ENCODE data around the gene SCGB1A1.

SCGB1A1 gene

GRCh38 chr11:62398011-62398994 is 20.5 kb upstream of the SCGB1A1 start:
- DNase-seq (ENCODE audit: insufficient read length, low spot score) (no peak), FAIRE-seq (no peak)
- TF ChIP-seq POU2F2 (IDR thresholded peaks at IDR 0.05; ENCODE audit: low read depth, low read length): no peak
- no peak for TF ChIP-seq POLR2A (IDR thresholded peaks at IDR 0.05; ENCODE audit: low read depth, low read length)
- no peak for TF ChIP-seq POLR2AphosphoS5 (IDR thresholded peaks at IDR 0.05; ENCODE audit: low read depth, low read length)
- TF ChIP-seq PAX5 (IDR thresholded peaks at IDR 0.05; ENCODE audit: insufficient read depth, low read length, severe bottlenecking): no peak
- no peak for TF ChIP-seq TAF1 (IDR thresholded peaks at IDR 0.05; ENCODE audit: low read depth, low read length)
- no peak for TF ChIP-seq SPI1 (IDR thresholded peaks at IDR 0.05; ENCODE audit: low read depth, low read length)

GRCh38 chr11:62399172-62399877 is 19.5 kb upstream of the SCGB1A1 start:
- no peak for FAIRE-seq
- no peak for DNase-seq (ENCODE audit: insufficient read length, low spot score)
- TF ChIP-seq PAX5 (IDR thresholded peaks at IDR 0.05; ENCODE audit: insufficient read depth, low read length, severe bottlenecking): no peak
- no peak for TF ChIP-seq POU2F2 (IDR thresholded peaks at IDR 0.05; ENCODE audit: low read depth, low read length)
- no peak for TF ChIP-seq TAF1 (IDR thresholded peaks at IDR 0.05; ENCODE audit: low read depth, low read length)
- TF ChIP-seq POLR2AphosphoS5 (IDR thresholded peaks at IDR 0.05; ENCODE audit: low read depth, low read length): no peak
- TF ChIP-seq POLR2A (IDR thresholded peaks at IDR 0.05; ENCODE audit: low read depth, low read length): no peak
- no peak for TF ChIP-seq SPI1 (IDR thresholded peaks at IDR 0.05; ENCODE audit: low read depth, low read length)

- DNase-seq (ENCODE audit: insufficient read length, low spot score): no peak
- no peak for TF ChIP-seq TAF1 (IDR thresholded peaks at IDR 0.05; ENCODE audit: low read depth, low read length)
- TF ChIP-seq SPI1 (IDR thresholded peaks at IDR 0.05; ENCODE audit: low read depth, low read length): no peak
- no peak for FAIRE-seq
Measured at GRCh38 chr11:62399878-62400266, 19.0 kb upstream of the SCGB1A1 start.

- no peak for TF ChIP-seq SPI1 (IDR thresholded peaks at IDR 0.05; ENCODE audit: low read depth, low read length)
- DNase-seq (ENCODE audit: insufficient read length, low spot score) (no peak), FAIRE-seq (no peak)
Measured at GRCh38 chr11:62400281-62400680, 18.6 kb upstream of the SCGB1A1 start.

- DNase-seq (ENCODE audit: insufficient read length, low spot score): no peak
- FAIRE-seq: no peak
- TF ChIP-seq SPI1 (IDR thresholded peaks at IDR 0.05; ENCODE audit: low read depth, low read length): no peak
- TF ChIP-seq POU2F2 (IDR thresholded peaks at IDR 0.05; ENCODE audit: low read depth, low read length): no peak
- no peak for TF ChIP-seq POLR2AphosphoS5 (IDR thresholded peaks at IDR 0.05; ENCODE audit: low read depth, low read length)
- TF ChIP-seq TAF1 (IDR thresholded peaks at IDR 0.05; ENCODE audit: low read depth, low read length): no peak
- no peak for TF ChIP-seq PAX5 (IDR thresholded peaks at IDR 0.05; ENCODE audit: insufficient read depth, low read length, severe bottlenecking)
- no peak for TF ChIP-seq POLR2A (IDR thresholded peaks at IDR 0.05; ENCODE audit: low read depth, low read length)
Measured at GRCh38 chr11:62400760-62401159, 18.1 kb upstream of the SCGB1A1 start.

- DNase-seq (ENCODE audit: insufficient read length, low spot score) (no peak), FAIRE-seq (no peak)
- TF ChIP-seq SPI1 (IDR thresholded peaks at IDR 0.05; ENCODE audit: low read depth, low read length) (no peak), POU2F2 (IDR thresholded peaks at IDR 0.05; ENCODE audit: low read depth, low read length) (no peak), PAX5 (IDR thresholded peaks at IDR 0.05; ENCODE audit: insufficient read depth, low read length, severe bottlenecking) (no peak), POLR2AphosphoS5 (IDR thresholded peaks at IDR 0.05; ENCODE audit: low read depth, low read length) (no peak), POLR2A (IDR thresholded peaks at IDR 0.05; ENCODE audit: low read depth, low read length) (no peak), TAF1 (IDR thresholded peaks at IDR 0.05; ENCODE audit: low read depth, low read length) (no peak)
Measured at GRCh38 chr11:62401356-62401755, 17.5 kb upstream of the SCGB1A1 start.

GRCh38 chr11:62401811-62402210 is 17.0 kb upstream of the SCGB1A1 start:
- no peak for FAIRE-seq

GRCh38 chr11:62402226-62402959 is 16.4 kb upstream of the SCGB1A1 start:
- FAIRE-seq (no peak), DNase-seq (ENCODE audit: insufficient read length, low spot score) (no peak)
- no peak for TF ChIP-seq SPI1 (IDR thresholded peaks at IDR 0.05; ENCODE audit: low read depth, low read length)
- no peak for TF ChIP-seq POU2F2 (IDR thresholded peaks at IDR 0.05; ENCODE audit: low read depth, low read length)
- no peak for TF ChIP-seq TAF1 (IDR thresholded peaks at IDR 0.05; ENCODE audit: low read depth, low read length)
- no peak for TF ChIP-seq POLR2AphosphoS5 (IDR thresholded peaks at IDR 0.05; ENCODE audit: low read depth, low read length)
- no peak for TF ChIP-seq POLR2A (IDR thresholded peaks at IDR 0.05; ENCODE audit: low read depth, low read length)
- TF ChIP-seq PAX5 (IDR thresholded peaks at IDR 0.05; ENCODE audit: insufficient read depth, low read length, severe bottlenecking): no peak

More at GRCh38 chr11:62401811-62402210, 17.0 kb upstream of the SCGB1A1 start:
- TF ChIP-seq PAX5 (IDR thresholded peaks at IDR 0.05; ENCODE audit: insufficient read depth, low read length, severe bottlenecking) (no peak), POLR2AphosphoS5 (IDR thresholded peaks at IDR 0.05; ENCODE audit: low read depth, low read length) (no peak), TAF1 (IDR thresholded peaks at IDR 0.05; ENCODE audit: low read depth, low read length) (no peak), SPI1 (IDR thresholded peaks at IDR 0.05; ENCODE audit: low read depth, low read length) (no peak), POLR2A (IDR thresholded peaks at IDR 0.05; ENCODE audit: low read depth, low read length) (no peak), POU2F2 (IDR thresholded peaks at IDR 0.05; ENCODE audit: low read depth, low read length) (no peak)
- no peak for DNase-seq (ENCODE audit: insufficient read length, low spot score)

All from GM12891 (cell line).